PC-9 (cell line): Measurements from ENCODE around the gene C5orf34. TPM values are rescaled to one million over a fixed set of nuclear protein-coding genes. Genes with fewer than 3 reads are reported as not detected.
A peak's percentile ranks its signal among the peaks of the same experiment; 100 is the strongest.

Source experiments
- BruUV-seq: library from RNA; stranded (reverse); fragments of 400-500 nt; replicated peaks from 2 replicates; lab custom pipeline; 2021; lab: Mats Ljungman, UMichigan
- CTCF ChIA-PET: fragments of 300-600 bp; sonication (Branson Sonifier 250); formaldehyde crosslinking; loops from one replicate; lab custom pipeline; 2022; ENCODE audit warnings: antibody characterized with exemption; lab: Charles Lee
- POLR2A ChIA-PET: fragments of 300-600 bp; sonication (Branson Sonifier 250); formaldehyde crosslinking; loops from one replicate; lab custom pipeline; 2022; ENCODE audit warnings: antibody characterized with exemption; ENCODE audit not compliant: unreplicated experiment; lab: Charles Lee
- DNase-seq, 2 experiments: peaks; one replicate each; pipeline versions ENCODE4 v3.0.0 to v3.0.0-alpha.2; 2015 to 2022; ENCODE audit warnings: mixed read lengths in 1 of 2
- H2AFZ ChIP-seq: fragments of 200-600 bp; sonication (generic); 2 replicates; pipeline ENCODE4 v1.8.1; 2017; ENCODE audit warnings: antibody characterized with exemption
- H3F3A ChIP-seq: fragments of 200-600 bp; sonication (generic); 2 replicates; pipeline ENCODE4 v1.8.1; 2017; ENCODE audit warnings: antibody characterized with exemption, mild to moderate bottlenecking, low read depth; ENCODE audit not compliant: insufficient read depth
- H3K27ac ChIP-seq: fragments of 200-600 bp; sonication (generic); 2 replicates; pipeline ENCODE4 v1.6.1; 2016; ENCODE audit warnings: mixed run types
- H3K27me3 ChIP-seq: fragments of 200-600 bp; sonication (generic); 2 replicates; pipeline ENCODE4 v1.6.1; 2016; ENCODE audit warnings: low read depth, mixed run types; ENCODE audit not compliant: insufficient read depth
- H3K36me3 ChIP-seq: fragments of 200-600 bp; sonication (generic); 2 replicates; pipeline ENCODE4 v1.6.1; 2016; ENCODE audit warnings: low read depth, mixed run types
- H3K4me1 ChIP-seq: fragments of 200-600 bp; sonication (generic); replicated peaks from 2 replicates; pipeline ENCODE4 v1.6.1; 2016; ENCODE audit warnings: mixed run types; ENCODE audit not compliant: insufficient read depth
- H3K4me2 ChIP-seq: fragments of 200-600 bp; sonication (generic); 2 replicates; pipeline ENCODE4 v1.6.1; 2017; ENCODE audit warnings: mixed run types
- H3K4me3 ChIP-seq: fragments of 200-600 bp; sonication (generic); 2 replicates; pipeline ENCODE4 v1.6.1; 2016; ENCODE audit warnings: mixed run types
- H3K79me2 ChIP-seq: fragments of 200-600 bp; sonication (generic); 2 replicates; pipeline ENCODE4 v1.6.1; 2017; ENCODE audit warnings: low read depth, mixed run types
- H3K9me2 ChIP-seq: fragments of 200-600 bp; sonication (generic); 2 replicates; pipeline ENCODE4 v1.8.1; 2017; ENCODE audit warnings: mild to moderate bottlenecking; ENCODE audit not compliant: insufficient read depth
- H3K9me3 ChIP-seq: fragments of 200-600 bp; sonication (generic); 2 replicates; pipeline ENCODE4 v1.8.1; 2016; ENCODE audit warnings: low read depth; ENCODE audit not compliant: insufficient read depth
- H4K20me1 ChIP-seq: fragments of 200-600 bp; sonication (generic); 2 replicates; pipeline ENCODE4 v1.8.1; 2017; ENCODE audit not compliant: insufficient read depth
- EZH2 ChIP-seq: fragments of 200-600 bp; sonication (generic); IDR thresholded peaks from 2 replicates; pipeline ENCODE4 v1.8.0; 2017; ENCODE audit warnings: antibody characterized with exemption, low read depth
- intact Hi-C: fragments of 100-400 bp; cut with micrococcal nuclease; formaldehyde crosslinking; loops from one replicate; pipeline ENCODE4 v1.10.0; 2022; ENCODE audit not compliant: unreplicated experiment
- total RNA-seq: library from RNA; stranded (reverse); gene quantifications from 2 replicates; pipeline ENCODE4 v1.2.3, GENCODE V29; 2021
- TF ChIP-seq, protein P1 (sequence below): fragments of 200-600 bp; sonication (generic); conservative IDR thresholded peaks from 2 replicates; pipeline ENCODE4 v1.6.1; 2017; ENCODE audit warnings: mixed run types, antibody characterized with exemption, mild to moderate bottlenecking, moderate library complexity

C5orf34 gene
- total RNA-seq, 1 experiment from 2014 or later = 22.6 TPM

GRCh38 chr5:43486353-43486752 is 28.6 kb downstream of the C5orf34 start:
- intact Hi-C loops = no loop called here
- no peak for DNase-seq
- Histone ChIP-seq H3F3A (peaks cover 17% of the 10 kb centered on the region; the same call in 1 of the 2 replicates), H3K36me3 (peaks cover 7% of the 10 kb centered on the region; the same call in 1 of the 2 replicates), H3K4me2 (no peak overlapping the region), H3K79me2 (peaks cover 22% of the 10 kb centered on the region), H3K4me3 (no peak overlapping the region), H3K27ac (no peak overlapping the region), H3K27me3 (no peaks in the 10 kb centered on the region), H3K4me1 (peaks cover 21% of the 10 kb centered on the region), H3K9me3 (no peaks in the 10 kb centered on the region), H3K9me2 (no peaks in the 10 kb centered on the region), H4K20me1 (no peaks in the 10 kb centered on the region), H2AFZ (no peak overlapping the region)
- BruUV-seq = no TSS peak
- TF ChIP-seq, protein P1, sequence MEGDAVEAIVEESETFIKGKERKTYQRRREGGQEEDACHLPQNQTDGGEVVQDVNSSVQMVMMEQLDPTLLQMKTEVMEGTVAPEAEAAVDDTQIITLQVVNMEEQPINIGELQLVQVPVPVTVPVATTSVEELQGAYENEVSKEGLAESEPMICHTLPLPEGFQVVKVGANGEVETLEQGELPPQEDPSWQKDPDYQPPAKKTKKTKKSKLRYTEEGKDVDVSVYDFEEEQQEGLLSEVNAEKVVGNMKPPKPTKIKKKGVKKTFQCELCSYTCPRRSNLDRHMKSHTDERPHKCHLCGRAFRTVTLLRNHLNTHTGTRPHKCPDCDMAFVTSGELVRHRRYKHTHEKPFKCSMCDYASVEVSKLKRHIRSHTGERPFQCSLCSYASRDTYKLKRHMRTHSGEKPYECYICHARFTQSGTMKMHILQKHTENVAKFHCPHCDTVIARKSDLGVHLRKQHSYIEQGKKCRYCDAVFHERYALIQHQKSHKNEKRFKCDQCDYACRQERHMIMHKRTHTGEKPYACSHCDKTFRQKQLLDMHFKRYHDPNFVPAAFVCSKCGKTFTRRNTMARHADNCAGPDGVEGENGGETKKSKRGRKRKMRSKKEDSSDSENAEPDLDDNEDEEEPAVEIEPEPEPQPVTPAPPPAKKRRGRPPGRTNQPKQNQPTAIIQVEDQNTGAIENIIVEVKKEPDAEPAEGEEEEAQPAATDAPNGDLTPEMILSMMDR = no peak
- TF ChIP-seq EZH2 = no peak
- ChIA-PET CTCF (interaction anchor here (0.7 kb wide), 1 partner anchor 26 kb away, joined by 3 read pairs; no protein-coding TSS in a partner anchor), POLR2A (interaction anchor here (0.6 kb wide), 1 partner anchor 422 kb away, joined by 3 read pairs; no protein-coding TSS in a partner anchor)

GRCh38 chr5:43485406-43485805 is 29.5 kb downstream of the C5orf34 start:
- Histone ChIP-seq H3K4me1 (peaks cover 21% of the 10 kb centered on the region), H3K27me3 (no peaks in the 10 kb centered on the region), H2AFZ (peak overlapping the region; percentile 13; the same call in 1 of the 2 replicates), H3K79me2 (peaks cover 27% of the 10 kb centered on the region), H3K27ac (peak overlapping the region; percentile 14; the same call in 1 of the 2 replicates), H3F3A (peaks cover 17% of the 10 kb centered on the region; the same call in 1 of the 2 replicates), H3K36me3 (peaks cover 7% of the 10 kb centered on the region; the same call in 1 of the 2 replicates), H4K20me1 (no peaks in the 10 kb centered on the region), H3K4me3 (no peak overlapping the region), H3K9me2 (no peaks in the 10 kb centered on the region), H3K4me2 (peak overlapping the region; percentile 75; the same call in 1 of the 2 replicates), H3K9me3 (no peaks in the 10 kb centered on the region)
- intact Hi-C loops = no loop called here
- peak in 1 of 2 experiments; percentile 51 for DNase-seq
- TF ChIP-seq EZH2 = no peak
- TF ChIP-seq, protein P1 = no peak
- ChIA-PET POLR2A (interaction anchor here (0.7 kb wide), 2 partner anchors 36 to 63 kb away, joined by 4 to 10 read pairs; no protein-coding TSS in a partner anchor), CTCF (interaction anchor here (0.6 to 4.0 kb wide), 5 partner anchors 63 to 1428 kb away, joined by 3 to 53 read pairs (median 5); no protein-coding TSS in a partner anchor)
- no TSS peak for BruUV-seq

GRCh38 chr5:43484106-43484849 is 30.7 kb downstream of the C5orf34 start:
- H3F3A ChIP-seq = peaks cover 17% of the 10 kb centered on the region
- H3K4me3 ChIP-seq = peak overlapping the region; percentile 69
- no peaks in the 10 kb centered on the region for H3K27me3 ChIP-seq
- no peaks in the 10 kb centered on the region for H3K9me3 ChIP-seq
- H3K79me2 ChIP-seq = peaks cover 36% of the 10 kb centered on the region
- H3K36me3 ChIP-seq = peaks cover 5% of the 10 kb centered on the region; the same call in 1 of the 2 replicates
- DNase-seq = peak; percentile 85 to 95
- no peaks in the 10 kb centered on the region for H3K9me2 ChIP-seq
- ChIA-PET POLR2A (interaction anchor here (0.5 to 1.8 kb wide), 25 partner anchors 31 to 1580 kb away, joined by 3 to 51 read pairs (median 5); partner anchors contain the start of genes C5orf34, HMGCS1, RIMOC1 and ZNF131), CTCF (interaction anchor here (0.5 to 4.0 kb wide), 42 partner anchors 20 to 1581 kb away, joined by 3 to 53 read pairs (median 5); partner anchors contain the start of genes C5orf34, HMGCS1, NIM1K and NNT)
- peak overlapping the region; percentile 86 for H3K27ac ChIP-seq
- no peaks in the 10 kb centered on the region for H4K20me1 ChIP-seq
- BruUV-seq = TSS peak; percentile 93
- TF ChIP-seq, protein P1 = peak; percentile 97
- TF ChIP-seq EZH2 = no peak
- intact Hi-C loops = loop anchor here (1.0 to 5.0 kb wide), 5 partner anchors 252 to 577 kb away; no protein-coding TSS in a partner anchor
- H3K4me2 ChIP-seq = peak overlapping the region; percentile 75
- peak overlapping the region; percentile 92 for H2AFZ ChIP-seq
- peaks cover 21% of the 10 kb centered on the region for H3K4me1 ChIP-seq
